Measurements from ENCODE around the gene NOTCH1. TPM values are rescaled to one million over a fixed set of nuclear protein-coding genes. Genes with fewer than 3 reads are reported as not detected.
A peak's percentile ranks its signal among the peaks of the same experiment; 100 is the strongest.
"Not testable (repeated sequence)": the region's sequence is repeated elsewhere in the genome, so short reads cannot be mapped to it uniquely, and the experiment has no call there.

NOTCH1 gene
- total RNA-seq, 1 donor from 2014 or later: 16.8 TPM

DNA sequence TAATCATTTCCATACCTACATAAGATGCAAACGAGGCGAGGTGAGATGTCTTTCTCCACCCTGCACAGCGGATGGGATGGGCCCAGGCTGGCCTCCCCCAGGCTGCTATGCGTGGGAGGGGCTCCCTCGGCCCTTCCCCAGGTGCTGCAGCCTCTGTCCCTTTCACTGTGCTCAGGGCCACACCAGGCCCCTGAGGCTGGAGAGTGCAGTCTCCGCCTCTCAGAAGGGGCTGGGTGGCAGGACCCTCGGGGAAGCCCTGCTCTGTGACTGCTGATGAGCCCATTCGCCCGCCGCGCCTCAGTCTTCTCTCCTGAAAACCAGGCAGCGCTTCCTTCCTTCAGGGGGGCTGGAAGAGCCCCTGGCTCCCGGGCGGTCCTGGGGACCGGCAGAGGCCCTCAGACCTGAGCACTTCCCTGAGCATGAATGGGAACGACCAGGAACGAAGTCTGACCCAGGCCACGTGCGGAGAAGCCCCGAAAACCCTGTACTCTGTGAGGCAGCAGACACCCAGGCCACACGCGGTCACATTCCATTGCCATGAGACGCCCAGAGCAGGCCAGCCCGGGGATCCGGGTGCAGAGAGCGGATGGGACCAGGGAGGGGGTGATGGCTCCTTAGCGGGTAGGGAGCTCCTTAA is 21.9 kb upstream of the NOTCH1 start:
- DNase-seq (peak; percentile 81), ATAC-seq (ENCODE audit: poor library complexity) (peak; percentile 20)
- intact Hi-C loops (cut with DNase I): no loop called here

DNA sequence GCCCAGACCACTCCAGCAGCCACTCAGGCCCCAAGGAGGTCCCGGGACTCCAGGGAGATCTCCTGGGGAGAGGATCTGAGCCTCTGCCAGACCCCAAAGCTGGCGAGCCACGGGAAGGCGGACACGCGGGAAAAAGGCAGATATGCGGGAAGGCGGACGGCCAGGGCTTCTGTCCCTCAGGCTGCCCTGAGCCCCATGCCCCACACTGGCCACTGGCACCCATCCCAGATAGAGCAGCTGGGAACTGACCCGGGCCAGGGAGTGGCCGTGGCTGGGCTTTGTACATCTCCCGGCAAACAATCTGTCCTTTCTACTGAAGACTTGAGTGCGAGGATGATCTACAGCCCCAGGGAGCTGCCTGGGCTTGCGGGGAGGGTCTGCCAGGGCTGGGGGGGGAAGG is 21.1 kb upstream of the NOTCH1 start:
- intact Hi-C loops (cut with DNase I): no loop called here
- DNase-seq (peak; percentile 83), ATAC-seq (ENCODE audit: poor library complexity) (no peak)

DNA sequence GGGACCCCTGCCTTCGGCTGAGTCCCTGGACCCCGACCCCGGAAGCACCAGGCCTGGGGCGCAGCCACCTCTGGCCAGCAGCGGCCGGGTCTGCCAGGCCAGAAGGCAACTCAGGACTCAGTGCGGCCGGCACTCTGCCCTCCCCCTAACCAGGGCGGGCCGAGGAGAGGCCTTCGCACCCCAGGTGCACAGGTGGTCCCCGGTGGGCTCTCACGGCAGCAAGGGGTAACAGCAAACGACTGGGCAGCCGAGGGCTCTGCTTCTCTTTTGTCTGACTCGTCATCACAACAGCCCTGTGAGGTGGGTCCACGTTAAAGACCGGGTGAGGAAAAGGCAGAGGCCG is 20.7 kb upstream of the NOTCH1 start:
- DNase-seq: no peak
- ATAC-seq (ENCODE audit: poor library complexity): no peak
- intact Hi-C loops (cut with DNase I): no loop called here

DNA sequence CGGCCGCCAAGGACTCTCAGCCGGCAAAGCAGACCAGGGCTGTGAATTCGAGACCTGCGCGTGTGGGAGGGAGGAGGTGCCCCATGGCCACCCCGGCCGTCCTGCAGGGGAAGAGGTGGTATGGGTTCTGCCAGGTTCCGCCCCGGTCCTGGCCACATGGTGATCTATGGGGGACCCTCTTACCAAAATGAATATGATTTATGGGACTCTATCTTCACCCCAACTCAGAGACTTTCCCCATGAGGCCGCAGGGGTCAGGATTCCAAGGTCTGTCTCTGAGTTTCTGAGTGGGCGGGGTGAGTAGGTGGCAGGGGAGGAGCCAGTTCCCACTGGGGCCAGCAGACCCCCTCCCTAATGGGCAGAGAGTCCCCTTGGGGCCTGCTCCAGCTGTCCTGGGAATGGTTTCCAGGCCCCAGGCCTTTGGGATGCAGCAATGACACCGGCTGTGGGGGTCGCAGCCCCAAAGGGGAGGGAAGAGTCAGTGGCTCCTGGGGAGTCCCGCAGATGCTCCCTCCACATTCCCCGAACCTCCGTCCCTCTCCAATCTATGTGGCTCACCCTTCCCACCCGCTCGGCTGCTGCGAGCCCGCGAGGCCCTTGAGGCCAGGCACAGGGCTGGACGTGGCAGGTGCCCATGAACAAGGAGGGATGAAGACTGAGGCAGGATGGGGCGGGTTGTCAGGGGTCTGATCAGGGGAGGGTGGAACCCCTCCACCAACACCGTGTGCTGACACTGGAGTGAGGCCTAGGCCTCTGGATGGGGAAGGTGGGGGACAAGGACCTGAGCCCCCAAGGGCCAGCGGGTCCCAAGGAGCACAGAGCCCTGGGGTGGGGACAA is 20.1 kb upstream of the NOTCH1 start:
- DNase-seq: no peak
- intact Hi-C loops (cut with DNase I): no loop called here
- no peak for ATAC-seq (ENCODE audit: poor library complexity)

DNA sequence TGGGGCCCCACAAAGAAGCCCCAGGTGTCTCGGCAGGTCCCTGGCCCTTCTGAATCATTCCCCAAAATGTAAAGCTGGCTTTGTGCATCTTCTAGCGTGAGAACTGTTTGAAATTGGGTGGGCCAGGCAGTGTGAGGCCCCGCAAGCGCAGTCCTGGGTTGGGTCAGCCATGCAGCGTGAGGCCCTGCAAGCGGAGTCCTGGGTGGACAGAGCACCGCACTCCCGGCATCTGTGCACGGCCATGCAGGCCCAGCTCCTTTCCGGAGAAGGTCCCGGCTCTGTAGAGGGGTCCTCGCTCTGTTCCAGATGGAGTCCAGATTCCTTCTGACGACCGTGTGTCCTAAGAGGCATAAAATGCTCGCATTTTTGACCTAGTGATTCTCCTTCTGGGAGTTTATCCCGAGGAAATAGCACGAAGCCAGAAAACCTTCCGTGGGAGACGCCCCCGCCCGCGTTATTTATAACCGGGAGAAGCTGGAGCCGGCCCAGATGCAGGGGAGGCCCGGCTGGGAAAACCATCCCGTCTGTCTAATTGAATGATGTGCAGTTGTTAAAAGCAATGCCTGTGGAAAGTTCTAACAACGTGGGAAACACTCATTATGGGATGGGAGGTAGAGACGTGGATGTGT is 19.4 kb upstream of the NOTCH1 start:
- peak; percentile 80 for DNase-seq

DNA sequence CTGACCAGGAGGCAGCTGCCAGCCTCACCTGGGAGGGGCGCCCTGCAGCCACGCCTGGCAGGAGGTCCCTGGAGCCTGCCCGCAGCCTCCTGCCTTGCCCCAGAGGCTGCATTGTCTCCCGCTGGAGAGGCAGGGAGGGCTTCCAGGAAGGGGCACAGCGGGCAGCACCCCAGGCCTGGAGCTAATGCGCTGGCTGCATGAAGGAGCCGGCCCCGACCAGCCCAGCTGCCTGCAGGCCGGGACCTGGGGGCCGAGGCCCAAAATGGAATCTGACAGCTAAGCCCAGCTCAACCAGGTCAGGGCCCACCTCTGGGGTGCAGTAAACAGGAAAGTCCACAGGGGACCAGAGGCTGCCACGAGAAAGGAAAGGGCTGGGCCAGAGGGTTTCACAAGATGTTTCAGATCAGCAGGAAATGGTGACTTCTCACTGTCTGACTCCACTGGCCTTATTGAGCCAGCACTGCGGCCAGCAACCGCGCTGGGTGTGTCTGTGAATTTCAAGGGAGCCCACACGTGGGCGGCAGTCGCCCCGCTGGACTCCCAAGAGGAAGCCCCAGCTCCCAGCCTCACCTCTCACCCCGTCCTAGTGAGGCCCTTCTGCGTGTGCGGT is 18.6 kb upstream of the NOTCH1 start:
- ATAC-seq (ENCODE audit: poor library complexity): peak; percentile 62
- peak; percentile 91 for DNase-seq
- intact Hi-C loops (cut with DNase I): no loop called here

More for the DNA sequence above, 19.4 kb upstream of the NOTCH1 start:
- peak; percentile 20 for ATAC-seq (ENCODE audit: poor library complexity)
- intact Hi-C loops (cut with DNase I): no loop called here

DNA sequence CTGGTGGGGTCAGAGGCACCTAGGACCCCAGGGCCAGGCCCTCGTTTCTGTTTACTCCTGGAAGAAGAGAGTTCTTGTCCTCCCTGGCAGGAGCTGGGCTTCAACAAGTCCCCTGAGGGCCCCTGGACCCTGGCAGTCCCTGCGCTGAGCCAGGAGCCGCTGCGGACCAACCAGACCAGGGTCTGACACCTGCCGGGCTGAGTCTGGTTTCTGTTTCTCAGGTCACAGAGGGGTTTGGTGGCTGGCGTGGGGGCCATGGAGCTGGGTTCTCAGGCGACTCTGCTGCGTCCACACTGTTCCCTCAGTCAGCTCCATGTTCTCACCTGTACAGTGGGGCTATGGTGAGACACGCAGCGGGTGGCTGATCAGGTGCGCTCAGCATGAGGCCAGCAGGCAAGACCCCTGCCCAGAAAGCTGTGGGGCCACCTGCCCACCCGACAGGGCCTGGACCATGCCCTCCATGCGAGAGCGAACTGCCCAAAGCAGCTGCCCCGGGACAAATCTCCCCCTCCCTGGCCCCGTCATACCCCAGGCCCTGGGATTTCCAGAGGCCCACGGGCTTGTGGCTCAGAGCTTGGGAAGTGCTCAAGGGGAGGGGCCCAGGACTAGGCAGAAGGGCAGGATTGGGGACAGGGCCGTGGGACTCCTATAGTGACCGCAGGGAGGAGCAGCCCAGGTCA is 17.9 kb upstream of the NOTCH1 start:
- intact Hi-C loops (cut with DNase I): no loop called here
- DNase-seq (no peak), ATAC-seq (ENCODE audit: poor library complexity) (no peak)

DNA sequence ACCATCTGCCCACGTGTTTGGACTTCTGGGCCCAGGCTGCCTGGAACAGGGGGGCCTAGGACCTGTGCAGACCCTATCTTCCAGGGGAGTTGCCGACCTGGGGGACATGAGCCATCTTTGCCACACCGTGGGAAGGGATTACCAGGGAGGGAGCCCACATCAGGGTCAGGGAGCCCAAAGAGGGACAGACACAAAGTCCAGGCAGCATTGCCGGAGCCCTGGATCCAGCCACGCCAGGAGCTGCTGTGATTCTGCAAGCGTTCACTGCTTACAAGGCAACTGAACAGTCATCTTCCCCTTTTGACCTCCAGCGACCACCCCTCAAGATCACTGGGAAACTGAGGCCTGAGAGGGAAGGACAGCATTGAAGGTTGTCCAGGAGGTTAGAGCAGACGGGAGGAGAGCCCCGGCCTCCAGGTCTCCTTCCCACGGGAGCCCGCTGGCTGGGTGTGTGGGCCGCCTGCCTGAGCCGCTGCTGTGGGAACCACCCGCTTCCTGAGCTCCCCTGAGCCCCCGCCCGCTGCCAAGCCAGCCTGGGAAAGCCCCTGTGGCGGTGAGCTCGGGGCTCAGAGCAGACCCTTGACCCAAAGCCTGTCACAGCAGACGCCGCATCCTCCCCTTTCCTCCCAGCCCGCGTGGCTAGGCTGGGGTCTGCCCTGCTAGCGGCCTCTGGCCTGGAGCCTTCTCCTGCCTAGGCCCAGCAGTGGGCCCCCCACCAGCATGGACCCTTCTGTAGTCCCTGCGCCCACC is 17.1 kb upstream of the NOTCH1 start:
- DNase-seq (no peak), ATAC-seq (ENCODE audit: poor library complexity) (no peak)
- intact Hi-C loops (cut with DNase I): no loop called here

DNA sequence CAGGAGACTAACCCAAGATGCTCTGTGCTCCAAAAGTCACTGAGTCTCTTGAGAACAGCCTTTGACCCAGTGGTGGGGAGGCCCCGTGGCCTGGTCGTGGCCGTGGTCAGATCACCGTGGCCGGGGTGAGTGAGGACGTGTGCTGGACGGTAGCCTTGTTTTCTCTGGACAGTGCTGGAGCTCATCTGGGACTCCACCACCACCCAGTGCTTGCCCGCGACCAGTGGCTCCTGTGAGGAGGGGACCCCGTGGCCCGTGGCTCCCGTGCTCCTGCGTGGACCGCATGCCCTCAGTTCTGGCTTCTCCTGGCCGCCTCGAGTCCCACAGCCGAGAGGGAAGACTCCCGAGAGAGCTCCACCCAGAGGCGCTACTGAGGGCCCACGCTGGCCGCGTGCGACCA is 15.9 kb upstream of the NOTCH1 start:
- intact Hi-C loops (cut with DNase I): no loop called here

DNA sequence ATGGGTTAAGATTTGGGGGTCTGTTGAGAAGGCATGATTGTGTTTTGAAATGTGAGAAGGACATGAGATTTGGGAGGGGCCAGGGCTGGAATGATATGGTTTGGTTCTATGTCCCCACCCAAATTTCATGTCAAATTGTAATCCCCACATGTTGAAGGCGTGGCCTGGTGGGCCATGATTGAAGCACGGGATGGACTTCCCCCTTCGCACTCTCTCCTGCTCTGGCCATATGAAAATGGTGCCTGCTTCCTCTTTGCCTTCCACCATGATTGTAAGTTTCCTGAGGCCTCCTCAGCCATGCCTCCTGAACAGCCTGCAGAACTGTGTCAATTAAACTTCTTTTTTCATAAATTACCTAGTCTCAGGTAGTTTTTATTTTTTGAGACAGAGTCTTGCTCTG is 14.7 kb upstream of the NOTCH1 start:
- DNase-seq (no peak), ATAC-seq (ENCODE audit: poor library complexity) (no peak)
- intact Hi-C loops (cut with DNase I): no loop called here

More for the DNA sequence above, 15.9 kb upstream of the NOTCH1 start:
- ATAC-seq (ENCODE audit: poor library complexity) (no peak), DNase-seq (no peak)

DNA sequence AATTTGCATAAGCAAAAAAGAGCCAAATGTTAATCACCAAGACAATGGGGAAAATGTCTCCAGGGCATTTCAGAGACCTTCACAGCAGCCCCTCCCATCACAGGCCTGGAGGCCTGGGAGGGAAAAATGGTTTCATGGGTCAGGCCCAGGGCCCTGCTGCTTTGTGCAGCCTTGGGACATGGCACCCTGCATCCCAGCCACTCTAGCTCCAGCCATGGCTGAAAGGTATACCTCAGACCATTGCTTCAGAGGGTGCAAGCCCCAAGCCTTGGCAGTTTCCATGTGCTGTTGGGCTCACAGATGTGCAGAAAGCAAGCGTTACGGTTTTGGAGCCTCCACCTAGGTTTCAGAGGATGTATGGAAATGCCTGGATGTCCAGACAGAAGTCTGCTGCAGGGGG is 13.5 kb upstream of the NOTCH1 start:
- ATAC-seq (ENCODE audit: poor library complexity); intact Hi-C loops (cut with DNase I); DNase-seq: not testable (repeated sequence)

DNA sequence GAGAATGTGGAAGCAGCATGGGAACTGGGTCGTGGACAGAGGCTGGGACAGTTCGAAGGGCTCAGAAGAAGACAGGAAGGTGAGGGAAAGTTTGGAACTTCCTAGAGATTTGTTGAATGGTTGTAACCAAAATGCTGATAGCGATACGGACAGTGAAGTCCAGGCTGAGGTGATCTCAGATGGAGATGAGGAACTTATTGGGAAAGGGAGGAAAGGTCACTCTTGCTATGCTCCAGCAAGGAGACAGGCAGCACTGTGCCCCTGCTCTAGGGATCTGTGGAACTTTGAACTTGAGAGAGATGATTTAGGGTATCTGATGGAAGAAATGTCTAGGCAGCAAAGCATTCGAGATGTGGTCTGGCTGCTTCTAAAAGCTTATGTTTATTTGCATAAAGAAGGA is 13.0 kb upstream of the NOTCH1 start:
- intact Hi-C loops (cut with DNase I); DNase-seq: not testable (repeated sequence)

DNA sequence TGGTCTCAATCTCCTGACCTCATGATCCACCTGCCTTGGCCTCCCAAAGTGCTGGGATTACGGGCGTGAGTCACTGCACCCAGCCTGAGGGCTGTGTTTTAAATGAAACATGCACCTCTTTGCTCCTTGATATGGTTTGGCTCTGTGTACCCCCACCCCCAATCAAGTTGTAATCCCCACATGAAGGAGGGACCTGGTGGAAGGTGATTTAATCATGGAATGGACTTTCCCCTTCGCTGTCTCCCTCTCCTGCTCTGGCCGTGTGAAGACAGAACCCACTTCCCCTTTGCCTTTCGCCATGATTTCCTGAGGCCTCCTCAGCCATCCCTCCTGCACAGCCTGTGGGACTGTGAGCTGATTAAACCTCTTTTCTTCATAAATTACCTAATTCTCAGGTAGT is 12.5 kb upstream of the NOTCH1 start:
- DNase-seq (no peak), ATAC-seq (ENCODE audit: poor library complexity) (peak; percentile 22)
- intact Hi-C loops (cut with DNase I): no loop called here

More for the DNA sequence above, 13.0 kb upstream of the NOTCH1 start:
- ATAC-seq (ENCODE audit: poor library complexity): not testable (repeated sequence)

DNA sequence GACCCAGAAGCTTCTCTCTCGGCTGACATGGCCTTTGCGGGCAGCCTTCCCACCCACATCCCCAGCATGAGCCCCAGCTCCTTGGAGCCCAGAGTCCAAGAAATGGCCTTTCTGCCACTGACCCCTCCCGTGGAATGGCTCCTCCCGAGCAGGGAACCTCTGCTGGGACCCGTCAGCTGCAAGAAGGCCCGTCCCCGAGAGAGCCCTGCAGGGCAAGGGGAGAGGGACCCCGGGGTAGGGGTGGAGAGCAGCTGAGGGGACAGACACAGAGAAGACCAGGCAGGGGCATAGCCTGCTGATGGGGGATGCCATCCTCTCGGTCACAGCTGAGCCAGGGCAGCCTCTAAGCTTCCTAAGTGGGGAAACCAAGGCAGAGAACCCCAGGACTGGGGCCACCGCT is 11.2 kb upstream of the NOTCH1 start:
- intact Hi-C loops (cut with DNase I): no loop called here
- no peak for ATAC-seq (ENCODE audit: poor library complexity)
- no peak for DNase-seq

DNA sequence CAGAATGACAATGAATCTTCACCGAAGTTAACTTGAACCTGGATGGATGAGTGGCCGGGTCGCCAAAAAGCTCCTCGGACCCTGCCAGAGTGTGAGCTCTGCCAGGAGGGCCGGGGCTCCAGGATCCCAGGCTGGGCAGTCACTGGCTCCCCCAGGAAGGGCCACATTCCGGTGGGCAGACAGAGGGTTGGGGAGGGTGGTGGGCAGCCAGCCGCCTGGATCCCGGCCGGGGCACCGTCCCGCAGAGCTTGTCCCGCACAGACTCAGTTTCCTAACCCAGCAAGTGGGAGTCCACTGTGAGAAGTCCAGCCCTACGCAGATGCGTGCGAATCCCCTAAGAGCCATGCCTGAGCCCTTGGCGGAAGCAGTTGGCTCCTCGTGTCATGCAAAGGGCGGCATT is 10.3 kb upstream of the NOTCH1 start:
- intact Hi-C loops (cut with DNase I): no loop called here
- no peak for ATAC-seq (ENCODE audit: poor library complexity)
- DNase-seq: no peak

DNA sequence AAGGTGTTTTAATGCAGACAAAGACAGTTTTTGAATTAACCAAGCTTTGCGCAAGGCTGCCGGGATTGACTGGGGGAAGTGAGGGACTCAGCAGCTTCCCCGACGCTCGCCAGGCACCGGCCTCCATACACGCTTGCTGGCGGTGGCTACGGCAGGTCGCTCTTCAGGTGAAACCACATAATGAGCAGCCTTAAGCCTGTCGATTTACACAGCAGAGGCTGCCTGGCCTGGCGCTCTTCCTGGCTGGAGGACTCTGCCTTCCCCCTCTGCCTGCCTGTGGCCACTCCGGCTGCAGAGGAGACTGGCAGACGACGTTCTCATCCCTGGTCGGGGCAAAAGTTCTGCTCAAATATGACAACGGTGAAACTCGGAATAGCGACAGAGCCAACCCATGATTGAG is 9.0 kb upstream of the NOTCH1 start:
- no peak for ATAC-seq (ENCODE audit: poor library complexity)
- no peak for DNase-seq
- intact Hi-C loops (cut with DNase I): no loop called here

DNA sequence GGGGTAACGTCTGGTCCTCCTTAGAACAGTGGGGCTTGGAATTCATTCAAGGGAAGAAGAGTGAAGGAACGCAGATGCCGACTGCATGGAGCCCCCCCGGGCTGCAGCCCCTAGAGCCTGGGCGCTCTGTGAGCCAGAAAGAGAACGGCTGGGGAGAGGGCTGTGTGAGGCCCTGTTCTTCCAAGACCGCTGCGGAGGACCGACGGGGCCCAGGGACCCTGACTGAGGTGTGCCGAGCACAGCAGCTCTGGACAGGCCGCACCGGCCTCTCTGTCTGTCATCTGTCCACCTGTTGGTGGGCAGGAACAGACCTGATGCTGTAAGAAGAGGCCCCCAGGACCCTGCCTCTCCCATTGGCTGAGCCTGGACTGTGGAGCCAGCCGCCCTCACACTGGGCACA is 7.7 kb upstream of the NOTCH1 start:
- DNase-seq (no peak), ATAC-seq (ENCODE audit: poor library complexity) (no peak)
- intact Hi-C loops (cut with DNase I): no loop called here

DNA sequence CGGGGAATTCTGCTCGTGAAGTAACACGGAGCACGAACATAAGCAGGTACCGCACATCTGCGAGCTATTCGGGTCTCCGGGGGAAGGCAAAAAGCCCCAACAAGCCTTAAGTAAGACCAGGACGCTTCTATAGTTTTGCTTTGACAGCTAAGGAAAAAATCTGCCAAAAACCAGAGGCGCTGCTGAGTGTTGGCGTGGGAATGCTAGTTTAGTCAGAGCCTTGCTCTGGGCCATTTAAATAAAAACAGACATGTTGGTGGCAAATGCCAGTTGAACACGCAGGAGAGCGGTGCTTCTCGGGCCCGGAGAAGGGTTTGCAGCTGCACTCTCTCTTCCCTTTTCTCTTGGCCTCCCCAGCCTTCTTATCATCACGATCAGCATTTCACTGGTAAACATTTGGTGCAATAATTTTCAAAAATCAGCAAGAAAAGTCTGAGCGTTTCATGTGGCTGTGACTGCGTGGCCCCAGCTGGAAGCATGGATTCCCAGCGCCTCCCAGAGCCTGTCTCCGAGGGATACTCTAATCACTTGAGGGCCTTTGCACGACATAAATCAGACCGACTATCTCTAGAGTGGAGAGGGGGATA is 6.4 kb upstream of the NOTCH1 start:
- DNase-seq: no peak
- ATAC-seq (ENCODE audit: poor library complexity): peak; percentile 26
- intact Hi-C loops (cut with DNase I): no loop called here

All from Right ventricle myocardium superior (tissue), 1 donor.